Dedifferentiated amniotic fluid mesenchymal stem cell (primary cell): Measurements from ENCODE around the gene ERLEC1.
A peak's percentile ranks its signal among the peaks of the same experiment; 100 is the strongest.
"Not testable (repeated sequence)": the region's sequence is repeated elsewhere in the genome, so short reads cannot be mapped to it uniquely, and the experiment has no call there.

Source experiments
- DNase-seq: peaks from one replicate; pipeline ENCODE4 v3.0.0-alpha.2; 2016; ENCODE audit errors: extremely low spot score

ERLEC1 gene

GRCh38 chr2:53782676-53783075 is 4.2 kb upstream of the ERLEC1 start:
- DNase-seq = no peak

DNA sequence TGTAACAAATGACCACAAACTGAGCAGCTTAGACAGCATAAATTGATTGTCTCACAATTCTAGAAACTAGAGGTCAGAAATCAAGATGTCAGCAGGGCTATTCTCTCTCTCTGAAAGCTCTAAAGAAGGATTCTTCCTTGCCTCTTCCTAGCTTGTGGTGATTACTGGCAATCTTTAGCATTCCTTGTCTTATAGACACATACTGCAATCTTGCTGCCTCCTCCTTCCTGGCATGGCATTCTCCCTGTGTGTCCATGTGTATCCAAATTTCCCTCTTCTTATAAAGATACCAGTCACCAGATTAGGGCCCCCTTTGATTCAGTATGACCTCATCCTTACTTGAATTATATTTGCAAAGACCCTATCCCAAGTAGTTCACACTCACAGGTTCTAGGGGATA is 2.4 kb upstream of the ERLEC1 start:
- DNase-seq = peak; percentile 31

DNA sequence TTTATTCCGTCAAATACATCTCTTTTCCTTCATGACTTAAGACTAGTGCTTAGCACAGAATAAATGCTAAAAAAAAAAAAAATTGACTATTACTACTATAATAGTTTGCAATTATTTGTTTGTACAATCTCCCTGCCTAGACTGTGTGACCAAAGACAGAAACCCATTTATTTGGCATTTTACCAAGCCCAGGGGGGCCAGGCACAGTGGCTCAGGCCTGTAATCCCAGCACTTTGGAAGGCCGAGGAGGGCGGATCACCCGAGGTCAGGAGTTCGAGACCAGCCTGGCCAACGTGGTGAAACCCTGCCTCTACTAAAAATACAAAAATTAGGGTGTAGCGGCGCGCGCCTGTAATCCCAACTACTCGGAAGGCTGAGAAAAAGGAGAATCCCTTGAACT is 1.5 kb upstream of the ERLEC1 start:
- DNase-seq = no peak

GRCh38 chr2:53786352-53786704 is 516 bp upstream of the ERLEC1 start:
- DNase-seq = peak; percentile 43

- no peak for DNase-seq
These were observed 908 bp downstream of the ERLEC1 start for GRCh38 chr2:53787614-53788289.

DNA sequence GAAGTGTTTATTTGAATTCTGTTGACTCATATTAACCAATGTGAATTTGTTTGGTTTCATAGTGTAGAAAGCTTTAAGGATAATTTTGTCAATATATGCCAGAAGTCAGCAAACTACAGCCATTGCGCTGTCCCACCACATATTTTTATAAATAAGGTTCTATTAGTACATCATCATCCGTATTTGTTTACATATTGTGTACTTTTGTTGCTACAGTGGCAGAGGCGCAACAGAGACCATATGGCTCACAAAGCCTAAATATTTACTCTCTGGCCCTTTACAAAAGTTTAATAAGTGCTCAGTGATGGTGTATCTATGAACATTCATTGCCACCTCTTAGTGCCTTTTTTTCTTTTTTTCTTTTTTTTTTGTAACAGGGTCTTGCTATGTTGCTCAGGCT is 6.4 kb downstream of the ERLEC1 start:
- no peak for DNase-seq

DNA sequence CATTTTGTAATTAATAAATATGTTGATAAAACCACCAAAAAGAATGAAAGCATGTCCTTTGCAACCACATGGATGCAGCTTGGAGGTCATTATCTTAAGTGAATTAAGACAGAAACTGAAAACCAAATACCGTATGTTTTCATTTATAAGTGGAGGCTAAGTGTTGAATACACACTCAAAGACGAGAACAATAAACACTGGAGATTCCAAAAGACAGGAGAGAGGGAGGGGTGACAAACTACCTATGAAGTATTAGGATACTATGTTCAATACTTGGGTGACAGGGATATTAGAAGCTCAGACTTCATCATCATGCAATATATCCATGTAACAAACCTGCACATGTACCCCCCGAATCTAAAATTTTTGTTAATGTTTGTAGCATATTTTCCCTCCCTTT is 7.0 kb downstream of the ERLEC1 start:
- DNase-seq = no peak

GRCh38 chr2:53801547-53801946 is 14.7 kb downstream of the ERLEC1 start:
- no peak for DNase-seq

GRCh38 chr2:53802617-53803151 is 15.8 kb downstream of the ERLEC1 start:
- no peak for DNase-seq

GRCh38 chr2:53811601-53812000 is 24.8 kb downstream of the ERLEC1 start:
- DNase-seq = no peak

DNA sequence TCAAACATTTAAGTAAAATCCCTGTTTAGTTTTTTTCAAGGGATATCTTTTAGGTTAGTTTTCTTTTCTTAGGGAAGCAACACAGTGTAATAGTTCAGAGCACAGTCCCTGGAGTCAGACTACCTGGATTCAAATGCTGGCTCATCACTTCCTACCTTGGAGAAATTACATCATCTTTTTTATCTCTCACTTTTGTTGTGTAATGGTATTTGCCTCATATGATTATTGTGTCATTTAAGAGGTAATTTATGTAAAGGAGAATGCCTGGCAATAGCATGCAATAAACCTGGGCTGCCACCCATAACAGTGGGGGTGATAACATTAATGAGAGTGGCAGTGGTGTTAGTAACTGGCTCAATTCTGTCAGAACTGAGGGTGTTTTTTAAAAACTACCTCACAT is 26.3 kb downstream of the ERLEC1 start:
- no peak for DNase-seq

DNA sequence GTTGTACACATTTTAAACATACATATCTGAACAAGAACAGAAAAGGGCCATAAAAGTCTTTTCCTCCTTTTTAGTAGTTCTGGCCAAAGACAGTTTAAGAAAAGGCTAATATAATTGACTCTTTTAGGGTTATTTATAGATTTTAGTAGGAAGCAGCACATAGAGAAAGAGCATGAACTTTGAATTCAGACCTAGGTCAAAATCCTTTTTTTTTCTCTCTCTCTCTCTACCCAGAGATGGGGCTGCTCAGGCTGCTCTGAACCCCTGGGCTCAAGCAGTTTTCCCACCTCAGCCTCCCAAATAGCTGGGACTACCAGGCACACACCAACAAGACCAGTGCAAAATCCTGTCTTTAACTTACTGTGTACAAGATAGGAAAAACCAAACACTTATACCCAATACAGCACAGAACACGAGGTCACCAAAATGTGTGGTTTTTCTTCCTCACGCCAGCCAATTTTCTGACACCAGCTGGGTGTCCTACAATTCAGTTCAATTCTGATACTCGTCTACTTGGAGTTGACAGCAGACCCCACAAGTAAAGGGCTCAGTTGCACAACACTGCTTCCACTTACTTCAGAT is 32.1 kb downstream of the ERLEC1 start:
- DNase-seq = no peak

GRCh38 chr2:53819634-53820033 is 32.8 kb downstream of the ERLEC1 start:
- DNase-seq = no peak

DNA sequence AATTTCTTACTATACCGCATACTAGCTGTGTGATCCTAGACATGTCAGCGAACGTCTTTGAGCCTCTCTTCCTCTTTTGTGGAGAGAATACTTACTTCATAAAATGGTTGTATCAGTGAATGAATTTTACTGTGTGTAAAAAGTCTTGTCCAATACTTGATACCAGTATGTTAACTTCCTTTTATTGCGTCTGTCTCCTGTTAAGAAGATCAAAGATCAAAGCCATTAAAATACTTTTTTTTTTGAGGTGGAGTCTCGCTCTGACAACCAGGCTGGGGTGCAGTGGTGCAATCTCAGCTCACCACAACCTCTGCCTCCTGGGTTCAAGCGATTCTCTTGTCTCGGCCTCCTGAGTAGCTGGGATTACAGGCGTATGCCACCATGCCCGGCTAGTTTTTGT is 33.2 kb downstream of the ERLEC1 start:
- DNase-seq = no peak

GRCh38 chr2:53820711-53821110 is 33.9 kb downstream of the ERLEC1 start:
- no peak for DNase-seq

- DNase-seq = no peak
These were observed 35.0 kb downstream of the ERLEC1 start for GRCh38 chr2:53821810-53822209.

- DNase-seq = not testable (repeated sequence)
These were observed 36.8 kb downstream of the ERLEC1 start for GRCh38 chr2:53823639-53824038.

GRCh38 chr2:53826030-53826410 is 39.2 kb downstream of the ERLEC1 start:
- no peak for DNase-seq

GRCh38 chr2:53826587-53827397 is 39.9 kb downstream of the ERLEC1 start:
- DNase-seq = no peak

DNA sequence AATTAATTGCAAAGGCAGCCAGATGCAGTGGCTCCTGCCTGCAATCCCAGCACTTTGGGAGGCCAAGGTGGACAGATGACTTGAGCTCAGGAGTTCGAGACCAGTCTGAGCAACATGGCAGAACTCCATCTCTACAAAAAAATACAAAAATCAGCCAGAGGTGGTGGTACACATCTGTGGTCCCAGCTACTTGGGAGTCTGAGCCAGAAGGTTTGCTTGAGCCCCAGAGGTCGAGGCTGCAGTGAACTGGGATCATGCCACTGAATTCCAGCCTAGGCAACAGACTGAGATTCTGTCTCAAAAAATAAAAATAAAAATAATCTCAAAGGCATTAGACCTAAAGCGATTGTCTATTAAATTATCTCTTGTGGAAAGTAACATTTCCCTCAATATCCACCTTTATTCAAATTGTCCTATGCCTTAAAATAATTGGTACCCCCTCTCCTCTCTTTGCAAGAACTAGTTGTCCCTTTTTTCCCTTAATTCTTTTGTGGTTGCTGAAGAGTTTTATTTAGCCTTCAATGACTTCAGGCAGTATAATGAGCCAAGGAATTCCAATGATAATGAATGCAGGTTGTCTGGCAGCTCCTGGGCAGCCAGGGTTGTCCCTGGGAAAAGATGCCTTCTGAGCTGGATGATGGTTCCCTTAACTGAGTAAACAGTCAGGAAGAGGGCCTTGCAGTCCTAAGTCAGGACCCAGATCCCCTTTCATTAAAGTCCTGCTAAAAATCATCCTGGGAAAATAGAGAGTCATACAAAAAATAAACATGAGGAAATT is 40.7 kb downstream of the ERLEC1 start:
- DNase-seq = no peak

DNA sequence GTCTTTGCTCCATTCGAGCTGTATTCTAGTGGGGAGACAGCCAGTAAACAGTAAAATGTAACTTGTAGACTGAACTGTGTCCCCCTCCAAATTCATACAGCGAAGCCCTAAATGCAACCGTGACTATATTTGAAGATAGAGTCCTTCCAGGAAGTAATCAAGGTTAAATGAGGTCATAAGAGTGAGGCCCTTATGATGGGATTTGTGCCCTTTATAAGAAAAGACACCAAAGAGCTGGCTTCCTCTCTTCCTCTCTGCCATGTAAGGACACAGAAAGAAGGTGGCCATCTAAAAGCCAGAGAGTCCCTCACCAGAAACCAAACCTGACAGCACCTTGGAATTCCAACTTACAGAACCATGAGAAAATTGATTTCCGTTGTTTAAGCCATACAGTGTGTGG is 41.5 kb downstream of the ERLEC1 start:
- no peak for DNase-seq
